CD14-positive monocyte (primary cell): ENCODE results near the gene SKIDA1. TPM values are rescaled to one million over a fixed set of nuclear protein-coding genes. Genes with fewer than 3 reads are reported as not detected.

ENCODE experiments used
- DNase-seq, 3 donors: peaks; one replicate each; pipeline ENCODE4 v3.0.0-alpha.2; 2011 to 2022
- H2AFZ ChIP-seq: 2 replicates; pipeline ENCODE4 v1.6.0; 2012; ENCODE audit warnings: mild to moderate bottlenecking, low read depth, low read length, inconsistent platforms; ENCODE audit not compliant: insufficient read depth, poor library complexity, severe bottlenecking
- H3K27ac ChIP-seq, 2 donors: 1 replicate in 1 of 2; 2 replicates in 1 of 2; pipeline ENCODE4 v1.5.1; 2012 to 2013; ENCODE audit warnings: low read length in 2 of 2, control low read depth in 1 of 2, inconsistent platforms in 1 of 2, low read depth in 1 of 2, mild to moderate bottlenecking in 1 of 2
- H3K27me3 ChIP-seq, 2 donors: one replicate each; pipeline versions ENCODE4 v1.6.0 to v1.6.1; 2011 to 2013; ENCODE audit warnings: low read length in 2 of 2; ENCODE audit not compliant: control insufficient read depth in 2 of 2, insufficient read depth in 2 of 2
- H3K36me3 ChIP-seq, 2 donors: replicated peaks in 1 of 2; 1 replicate in 1 of 2; 2 replicates in 1 of 2; pipeline versions ENCODE4 v1.5.1 to v1.6.1; 2012 to 2013; ENCODE audit warnings: low read length in 2 of 2, control low read depth in 1 of 2, inconsistent platforms in 1 of 2, mild to moderate bottlenecking in 1 of 2; ENCODE audit not compliant: insufficient read depth in 2 of 2, control insufficient read depth in 1 of 2
- H3K4me1 ChIP-seq, 2 donors: 1 replicate in 1 of 2; 2 replicates in 1 of 2; pipeline versions ENCODE4 v1.5.1 to v1.6.1; 2012 to 2013; ENCODE audit warnings: low read length in 2 of 2, control low read depth in 1 of 2, inconsistent platforms in 1 of 2, mild to moderate bottlenecking in 1 of 2, moderate library complexity in 1 of 2; ENCODE audit not compliant: insufficient read depth in 2 of 2, control insufficient read depth in 1 of 2
- H3K4me2 ChIP-seq: replicated peaks from 2 replicates; pipeline ENCODE3; 2012; ENCODE audit warnings: low read length, moderate library complexity, mild to moderate bottlenecking; ENCODE audit not compliant: poor library complexity, severe bottlenecking; ENCODE audit errors: extremely low read depth
- H3K4me3 ChIP-seq, 3 experiments: fragments of 200-600 bp in 1 of 3; sonication (generic) in 1 of 3; replicated peaks in 1 of 3; 1 replicate in 2 of 3; 2 replicates in 1 of 3; pipeline ENCODE4 v1.5.1; 2011 to 2013; ENCODE audit warnings: low read length in 3 of 3, mild to moderate bottlenecking in 3 of 3, control low read depth in 2 of 3, low read depth in 2 of 3, inconsistent platforms in 1 of 3, moderate library complexity in 1 of 3
- H3K79me2 ChIP-seq: 2 replicates; pipeline ENCODE4 v1.6.0; 2012; ENCODE audit warnings: mild to moderate bottlenecking, control low read depth, inconsistent platforms, low read length, moderate library complexity; ENCODE audit not compliant: insufficient read depth
- H3K9ac ChIP-seq: 2 replicates; pipeline ENCODE4 v1.6.0; 2017; ENCODE audit warnings: low read length, mild to moderate bottlenecking; ENCODE audit not compliant: insufficient read depth, poor library complexity, severe bottlenecking
- H3K9me3 ChIP-seq, 2 donors: replicated peaks in 1 of 2; 1 replicate in 1 of 2; 2 replicates in 1 of 2; pipeline versions ENCODE4 v1.5.1 to v1.6.1; 2012 to 2013; ENCODE audit warnings: low read length in 2 of 2, control low read depth in 1 of 2; ENCODE audit not compliant: control insufficient read depth in 1 of 2, insufficient read depth in 1 of 2
- H4K20me1 ChIP-seq: 2 replicates; pipeline ENCODE4 v1.6.0; 2012; ENCODE audit warnings: mild to moderate bottlenecking, low read length, control low read depth, moderate library complexity; ENCODE audit not compliant: insufficient read depth
- H3K27ac Mint-ChIP-seq, 7 donors: one replicate each; pipeline ENCODE4 v1.8.0; 2020; ENCODE audit warnings: mild to moderate bottlenecking in 7 of 7, mixed read lengths in 7 of 7, moderate library complexity in 6 of 7, inconsistent platforms in 2 of 7
- H3K27me3 Mint-ChIP-seq, 3 donors: one replicate each; pipeline ENCODE4 v1.8.0; 2021 to 2022; ENCODE audit warnings: low read depth in 3 of 3, mild to moderate bottlenecking in 3 of 3, mixed read lengths in 3 of 3, moderate library complexity in 3 of 3, inconsistent platforms in 1 of 3
- H3K36me3 Mint-ChIP-seq, 2 donors: one replicate each; pipeline ENCODE4 v1.8.0; 2020; ENCODE audit warnings: mixed read lengths in 2 of 2, inconsistent platforms in 1 of 2, mild to moderate bottlenecking in 1 of 2
- H3K4me1 Mint-ChIP-seq: one replicate; pipeline ENCODE4 v1.8.0; 2020; ENCODE audit warnings: mild to moderate bottlenecking, mixed read lengths
- H3K4me3 Mint-ChIP-seq, 2 donors: one replicate each; pipeline ENCODE4 v1.8.0; 2020; ENCODE audit warnings: mild to moderate bottlenecking in 2 of 2, mixed read lengths in 2 of 2, moderate library complexity in 1 of 2
- H3K9me3 Mint-ChIP-seq, 7 donors: one replicate each; pipeline ENCODE4 v1.8.0; 2020 to 2022; ENCODE audit warnings: mixed read lengths in 7 of 7, mild to moderate bottlenecking in 6 of 7, moderate library complexity in 6 of 7, inconsistent platforms in 2 of 7
- CTCF ChIP-seq: fragments of 200-600 bp; IDR thresholded peaks from one replicate; pipeline ENCODE4 v1.8.0; 2022; ENCODE audit warnings: antibody characterized with exemption, mild to moderate bottlenecking
- WGBS: methylation state at CpG from one replicate; pipeline ENCODE4 v1.1.5; 2013; ENCODE audit warnings: missing lambda C conversion rate; ENCODE audit not compliant: insufficient coverage; 5-methylcytosine and 5-hydroxymethylcytosine counted together
- intact Hi-C, 2 donors: fragments of 100-400 bp; cut with micrococcal nuclease; formaldehyde crosslinking; loops; one replicate each; pipeline versions ENCODE4 v1.15.0 to v1.15.1; 2023
- polyA plus RNA-seq, 3 donors: library from polyadenylated mRNA; depleted of rRNA in 1 of 3; unstranded in 2 of 3; stranded (reverse) in 1 of 3; fragments of 300-500 nt in 2 of 3; fragments of >200 nt in 1 of 3; fragmentation: Illumina TruSeq in 2 of 3; gene quantifications; 1 replicate in 2 of 3; 2 replicates in 1 of 3; pipeline ENCODE4 v1.2.3, GENCODE V29; 2012 to 2021

The SKIDA1 gene
- polyA plus RNA-seq, 3 donors = 0.04 to 0.15 TPM; not detected in 1

GRCh38 chr10:21517134-21518031, 8.1 kb downstream of the SKIDA1 start:
- intact Hi-C loops = loop anchor here (10.0 kb wide), 2 partner anchors 737 to 827 kb away; partner anchors contain the start of gene SPAG6 (in 1 of the 2)
- no peak for TF ChIP-seq CTCF
- H3K27me3 Mint-ChIP-seq = peaks cover 57 to 79% (median 60%) of the 10 kb centered on the region in 3 donors
- H3K4me1 Mint-ChIP-seq = peaks cover 43% of the 10 kb centered on the region
- H3K9me3 Mint-ChIP-seq = peaks cover 0 to 15% (median 12%) of the 10 kb centered on the region in 7 donors
- no peak overlapping the region for H3K27ac Mint-ChIP-seq
- peaks cover 54 to 74% of the 10 kb centered on the region in 2 donors for H3K27me3 ChIP-seq
- no peaks in the 10 kb centered on the region for H3K79me2 ChIP-seq
- H3K36me3 ChIP-seq = no peaks in the 10 kb centered on the region
- peak overlapping the region; percentile 80 for H2AFZ ChIP-seq
- no peak overlapping the region for H3K27ac ChIP-seq
- H3K9me3 ChIP-seq = peaks cover 4 to 13% of the 10 kb centered on the region in 2 donors
- peaks cover 35 to 40% of the 10 kb centered on the region in 2 donors for H3K4me1 ChIP-seq
- peak overlapping the region; percentile 83 to 97 for H3K4me3 Mint-ChIP-seq
- H3K4me3 ChIP-seq = peak overlapping the region; percentile 16 to 79 (median 44)
- H3K36me3 Mint-ChIP-seq = peaks cover 10 to 21% of the 10 kb centered on the region in 2 donors
- no peak overlapping the region for H3K9ac ChIP-seq
- peak in 1 of 3 donors; percentile 21 for DNase-seq
- 0% methylated on average over 63 of the region's 73 CpGs for WGBS
- no peaks in the 10 kb centered on the region for H4K20me1 ChIP-seq
- H3K4me2 ChIP-seq = peak overlapping the region; percentile 91

GRCh38 chr10:21516242-21517131, 9.0 kb downstream of the SKIDA1 start:
- no peak overlapping the region for H3K27ac Mint-ChIP-seq
- peak overlapping the region; percentile 44 to 79 (median 45) for H3K4me3 ChIP-seq
- H3K79me2 ChIP-seq = no peaks in the 10 kb centered on the region
- H3K36me3 Mint-ChIP-seq = peaks cover 10 to 23% of the 10 kb centered on the region in 2 donors
- H3K27me3 ChIP-seq = peaks cover 54 to 80% of the 10 kb centered on the region in 2 donors
- H3K36me3 ChIP-seq = no peaks in the 10 kb centered on the region
- no peaks in the 10 kb centered on the region for H4K20me1 ChIP-seq
- peaks cover 57 to 82% (median 66%) of the 10 kb centered on the region in 3 donors for H3K27me3 Mint-ChIP-seq
- H3K27ac ChIP-seq = no peak overlapping the region
- peaks cover 0 to 15% (median 12%) of the 10 kb centered on the region in 7 donors for H3K9me3 Mint-ChIP-seq
- WGBS = under 1% methylated on average over 80 of the region's 86 CpGs
- intact Hi-C loops = loop anchor here (10.0 kb wide), 2 partner anchors 738 to 828 kb away; partner anchors contain the start of gene SPAG6 (in 1 of the 2)
- peak overlapping the region; percentile 64 for H2AFZ ChIP-seq
- peak in 2 of 3 donors; percentile 51 to 52 for DNase-seq
- peaks cover 4 to 13% of the 10 kb centered on the region in 2 donors for H3K9me3 ChIP-seq
- no peak overlapping the region for H3K9ac ChIP-seq
- peaks cover 35 to 40% of the 10 kb centered on the region in 2 donors for H3K4me1 ChIP-seq
- peak overlapping the region; percentile 83 to 97 for H3K4me3 Mint-ChIP-seq
- peak overlapping the region; percentile 91 for H3K4me2 ChIP-seq
- TF ChIP-seq CTCF = no peak
- H3K4me1 Mint-ChIP-seq = peaks cover 41% of the 10 kb centered on the region
